Measurements from ENCODE around the gene INMT.

INMT gene

DNA sequence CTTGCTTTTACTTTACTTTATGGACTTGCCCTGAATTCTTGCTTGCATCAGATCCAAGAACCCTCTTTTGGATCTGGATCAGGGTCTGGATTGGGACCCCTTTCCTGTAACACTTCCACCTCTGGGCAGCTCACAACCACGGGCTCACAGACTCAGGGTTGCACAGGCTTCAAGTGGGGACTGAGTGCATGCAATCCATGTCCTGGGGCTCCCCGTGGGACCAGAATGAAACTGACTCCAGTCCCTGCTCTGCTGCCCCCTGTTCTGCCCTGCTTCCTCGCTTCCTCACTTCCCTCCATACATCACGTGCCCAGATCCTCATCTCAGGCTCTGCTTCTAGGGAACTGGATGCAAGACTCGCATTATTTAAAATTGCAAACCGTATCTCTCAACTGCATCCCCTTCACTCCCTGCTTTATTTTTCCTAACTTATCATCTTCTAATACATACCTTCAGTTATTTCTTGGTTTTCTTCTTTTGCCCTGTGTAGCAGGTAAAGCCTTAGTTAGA is 23.3 kb upstream of the INMT start:
- H3K4me2 ChIP-seq (ENCODE audit: low read depth, low read length), result no peak overlapping the region
- no peaks in the 10 kb centered on the region for H3K9me3 ChIP-seq (replicated peaks; ENCODE audit: insufficient read depth, low read length)
- no peak overlapping the region for H3K4me3 ChIP-seq (ENCODE audit: low read length)
- H3K9ac ChIP-seq (ENCODE audit: low read length), result no peak overlapping the region
- no peaks in the 10 kb centered on the region for H3K27me3 ChIP-seq (replicated peaks; ENCODE audit: insufficient read depth, low read length)
- no peaks in the 10 kb centered on the region for H3K36me3 ChIP-seq (replicated peaks; ENCODE audit: insufficient read depth, low read length)
- H2AFZ ChIP-seq (ENCODE audit: low read length), result no peak overlapping the region
- H3K27ac ChIP-seq (ENCODE audit: low read length), result no peak overlapping the region
- H3K9me2 ChIP-seq (replicated peaks; ENCODE audit: insufficient read depth, low read length), result no peaks in the 10 kb centered on the region
- DNase-seq, result no peak
- no peaks in the 10 kb centered on the region for H3F3A ChIP-seq (ENCODE audit: insufficient read depth, low read length)
- TF ChIP-seq, protein P1, sequence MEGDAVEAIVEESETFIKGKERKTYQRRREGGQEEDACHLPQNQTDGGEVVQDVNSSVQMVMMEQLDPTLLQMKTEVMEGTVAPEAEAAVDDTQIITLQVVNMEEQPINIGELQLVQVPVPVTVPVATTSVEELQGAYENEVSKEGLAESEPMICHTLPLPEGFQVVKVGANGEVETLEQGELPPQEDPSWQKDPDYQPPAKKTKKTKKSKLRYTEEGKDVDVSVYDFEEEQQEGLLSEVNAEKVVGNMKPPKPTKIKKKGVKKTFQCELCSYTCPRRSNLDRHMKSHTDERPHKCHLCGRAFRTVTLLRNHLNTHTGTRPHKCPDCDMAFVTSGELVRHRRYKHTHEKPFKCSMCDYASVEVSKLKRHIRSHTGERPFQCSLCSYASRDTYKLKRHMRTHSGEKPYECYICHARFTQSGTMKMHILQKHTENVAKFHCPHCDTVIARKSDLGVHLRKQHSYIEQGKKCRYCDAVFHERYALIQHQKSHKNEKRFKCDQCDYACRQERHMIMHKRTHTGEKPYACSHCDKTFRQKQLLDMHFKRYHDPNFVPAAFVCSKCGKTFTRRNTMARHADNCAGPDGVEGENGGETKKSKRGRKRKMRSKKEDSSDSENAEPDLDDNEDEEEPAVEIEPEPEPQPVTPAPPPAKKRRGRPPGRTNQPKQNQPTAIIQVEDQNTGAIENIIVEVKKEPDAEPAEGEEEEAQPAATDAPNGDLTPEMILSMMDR (IDR thresholded peaks at IDR 0.05; ENCODE audit: low read length), result no peak
- TF ChIP-seq EZH2phosphoT487 (IDR thresholded peaks at IDR 0.05; ENCODE audit: low read length) (no peak), EZH2 (optimal IDR thresholded peaks at IDR 0.05; ENCODE audit: low read depth, low read length) (no peak)
- H3K4me1 ChIP-seq (ENCODE audit: low read length), result no peaks in the 10 kb centered on the region
- no peaks in the 10 kb centered on the region for H4K20me1 ChIP-seq (ENCODE audit: insufficient read depth, low read length)
- no peaks in the 10 kb centered on the region for H3K79me2 ChIP-seq (ENCODE audit: low read length)

- H2AFZ ChIP-seq (ENCODE audit: low read length), result no peak overlapping the region
- H3K79me2 ChIP-seq (ENCODE audit: low read length), result no peaks in the 10 kb centered on the region
- no peak for DNase-seq
- H3K9me2 ChIP-seq (replicated peaks; ENCODE audit: insufficient read depth, low read length), result no peaks in the 10 kb centered on the region
- no peaks in the 10 kb centered on the region for H3K9me3 ChIP-seq (replicated peaks; ENCODE audit: insufficient read depth, low read length)
- H3K4me2 ChIP-seq (ENCODE audit: low read depth, low read length), result no peak overlapping the region
- H3K27ac ChIP-seq (ENCODE audit: low read length), result no peak overlapping the region
- TF ChIP-seq EZH2 (optimal IDR thresholded peaks at IDR 0.05; ENCODE audit: low read depth, low read length) (no peak), EZH2phosphoT487 (IDR thresholded peaks at IDR 0.05; ENCODE audit: low read length) (no peak)
- TF ChIP-seq, protein P1 (IDR thresholded peaks at IDR 0.05; ENCODE audit: low read length), result no peak
- H3K4me3 ChIP-seq (ENCODE audit: low read length), result no peak overlapping the region
- H4K20me1 ChIP-seq (ENCODE audit: insufficient read depth, low read length), result no peaks in the 10 kb centered on the region
- H3F3A ChIP-seq (ENCODE audit: insufficient read depth, low read length), result no peaks in the 10 kb centered on the region
- H3K9ac ChIP-seq (ENCODE audit: low read length), result no peak overlapping the region
- H3K27me3 ChIP-seq (replicated peaks; ENCODE audit: insufficient read depth, low read length), result no peaks in the 10 kb centered on the region
- no peaks in the 10 kb centered on the region for H3K36me3 ChIP-seq (replicated peaks; ENCODE audit: insufficient read depth, low read length)
- H3K4me1 ChIP-seq (ENCODE audit: low read length), result no peaks in the 10 kb centered on the region
These were observed 22.3 kb upstream of the INMT start for GRCh38 chr7:30729642-30730041.

DNA sequence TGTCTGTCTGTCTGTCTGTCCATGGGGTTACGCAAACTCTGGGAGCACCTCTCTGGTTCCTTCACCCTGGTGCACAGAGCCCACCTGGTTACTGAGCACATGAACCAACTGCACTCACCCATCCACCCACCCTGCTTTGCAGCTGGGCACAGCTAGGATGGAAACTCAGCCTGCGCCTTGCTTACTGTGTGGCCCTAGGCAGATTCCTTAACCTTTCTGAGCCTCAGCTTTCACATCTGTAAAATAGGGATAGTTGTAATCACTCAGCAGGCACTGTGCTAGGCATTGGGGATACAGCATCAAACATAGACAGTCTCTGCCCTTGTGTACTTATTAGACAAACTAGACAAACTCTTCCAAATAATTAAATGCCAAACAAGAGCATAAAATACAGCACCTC is 21.8 kb upstream of the INMT start:
- TF ChIP-seq, protein P1 (IDR thresholded peaks at IDR 0.05; ENCODE audit: low read length), result no peak
- TF ChIP-seq EZH2 (optimal IDR thresholded peaks at IDR 0.05; ENCODE audit: low read depth, low read length) (no peak), EZH2phosphoT487 (IDR thresholded peaks at IDR 0.05; ENCODE audit: low read length) (no peak)
- no peaks in the 10 kb centered on the region for H3F3A ChIP-seq (ENCODE audit: insufficient read depth, low read length)
- H3K9ac ChIP-seq (ENCODE audit: low read length), result no peak overlapping the region
- H2AFZ ChIP-seq (ENCODE audit: low read length), result no peak overlapping the region
- no peak overlapping the region for H3K27ac ChIP-seq (ENCODE audit: low read length)
- no peak for DNase-seq
- H3K79me2 ChIP-seq (ENCODE audit: low read length), result no peaks in the 10 kb centered on the region
- no peak overlapping the region for H3K4me3 ChIP-seq (ENCODE audit: low read length)
- H3K4me2 ChIP-seq (ENCODE audit: low read depth, low read length), result no peak overlapping the region
- H3K36me3 ChIP-seq (replicated peaks; ENCODE audit: insufficient read depth, low read length), result no peaks in the 10 kb centered on the region
- no peaks in the 10 kb centered on the region for H4K20me1 ChIP-seq (ENCODE audit: insufficient read depth, low read length)
- no peaks in the 10 kb centered on the region for H3K9me3 ChIP-seq (replicated peaks; ENCODE audit: insufficient read depth, low read length)
- H3K27me3 ChIP-seq (replicated peaks; ENCODE audit: insufficient read depth, low read length), result no peaks in the 10 kb centered on the region
- H3K9me2 ChIP-seq (replicated peaks; ENCODE audit: insufficient read depth, low read length), result no peaks in the 10 kb centered on the region
- no peaks in the 10 kb centered on the region for H3K4me1 ChIP-seq (ENCODE audit: low read length)
